HG02571 (cell line): Measurements from ENCODE around the gene ACO2.
A peak's percentile ranks its signal among the peaks of the same experiment; 100 is the strongest.
"Not testable (repeated sequence)": the region's sequence is repeated elsewhere in the genome, so short reads cannot be mapped to it uniquely, and the experiment has no call there.

Experiments used
- ATAC-seq: cut with Tn5 transposase; IDR thresholded peaks from one replicate; pipeline ENCODE4 v1.9.1; 2021; ENCODE audit warnings: mild to moderate bottlenecking, moderate library complexity; ENCODE audit not compliant: unreplicated experiment

ACO2 gene

DNA sequence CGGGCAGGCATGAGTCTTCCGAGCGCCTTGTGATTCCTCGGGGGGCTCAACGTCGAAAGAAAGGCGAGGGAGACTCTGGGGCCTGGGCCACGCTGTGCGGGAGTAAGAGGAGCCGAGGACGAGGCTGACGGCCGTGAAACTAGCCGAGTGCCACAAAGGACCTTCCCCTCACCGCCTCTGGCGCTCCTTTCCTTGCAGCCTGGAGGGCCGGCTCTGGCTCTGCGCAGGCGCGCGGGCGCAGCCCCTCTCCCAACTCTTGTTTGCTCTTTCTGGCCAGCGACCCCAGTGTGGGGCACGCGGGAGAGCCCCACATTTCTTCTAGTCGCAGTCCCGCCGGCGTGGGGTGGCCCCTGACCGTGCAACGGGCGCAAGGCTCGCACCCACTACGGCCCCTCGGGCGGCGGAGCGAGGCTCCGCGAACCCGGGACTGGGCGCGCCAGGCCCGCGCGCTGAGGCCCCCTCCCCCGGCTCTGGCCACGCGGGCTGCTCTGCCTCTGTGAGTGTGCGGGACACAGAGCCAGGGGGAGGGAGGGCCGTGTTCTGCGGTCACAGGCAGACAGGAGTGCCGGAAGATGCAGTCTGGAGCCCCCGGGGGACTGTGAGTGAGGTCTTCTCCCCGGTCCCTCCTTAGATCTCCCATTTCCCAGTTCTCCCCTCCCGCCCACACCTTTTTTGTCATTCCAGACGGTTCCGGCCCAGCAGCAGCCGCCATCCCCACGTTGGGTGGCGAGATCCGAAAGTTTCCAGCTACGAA lies 21.3 kb upstream of the ACO2 start:
- no peak for ATAC-seq

DNA sequence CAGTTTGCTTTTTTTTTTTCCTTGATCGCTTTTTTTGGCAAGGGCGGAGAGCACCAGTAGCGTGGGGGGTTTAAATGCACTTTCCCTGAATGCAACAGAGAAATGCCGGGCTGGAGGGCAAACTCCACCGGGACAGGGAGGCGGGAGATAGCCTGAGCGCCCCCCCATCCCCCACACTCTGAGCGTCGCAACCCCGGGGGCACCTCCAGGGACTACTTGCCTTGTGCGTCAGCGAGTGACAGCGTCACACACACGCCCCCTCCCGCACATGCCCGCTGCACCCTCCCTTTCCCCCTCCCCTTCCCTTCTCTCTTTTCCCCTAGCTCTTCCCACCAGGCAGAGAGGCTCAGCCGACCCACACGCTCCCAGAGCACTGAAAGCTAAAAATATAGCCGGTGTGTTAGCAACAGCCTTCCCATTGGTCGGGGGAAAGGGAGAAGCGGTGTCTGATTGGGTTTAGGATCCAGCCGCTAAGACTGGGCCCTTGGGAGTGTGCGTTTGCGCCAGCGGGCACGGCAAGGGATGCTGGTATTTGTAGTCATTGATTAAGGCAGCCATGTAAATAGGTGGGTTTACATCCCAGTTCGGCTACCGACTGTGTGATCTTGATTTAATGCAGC lies 20.6 kb upstream of the ACO2 start:
- ATAC-seq: peak; percentile 37

DNA sequence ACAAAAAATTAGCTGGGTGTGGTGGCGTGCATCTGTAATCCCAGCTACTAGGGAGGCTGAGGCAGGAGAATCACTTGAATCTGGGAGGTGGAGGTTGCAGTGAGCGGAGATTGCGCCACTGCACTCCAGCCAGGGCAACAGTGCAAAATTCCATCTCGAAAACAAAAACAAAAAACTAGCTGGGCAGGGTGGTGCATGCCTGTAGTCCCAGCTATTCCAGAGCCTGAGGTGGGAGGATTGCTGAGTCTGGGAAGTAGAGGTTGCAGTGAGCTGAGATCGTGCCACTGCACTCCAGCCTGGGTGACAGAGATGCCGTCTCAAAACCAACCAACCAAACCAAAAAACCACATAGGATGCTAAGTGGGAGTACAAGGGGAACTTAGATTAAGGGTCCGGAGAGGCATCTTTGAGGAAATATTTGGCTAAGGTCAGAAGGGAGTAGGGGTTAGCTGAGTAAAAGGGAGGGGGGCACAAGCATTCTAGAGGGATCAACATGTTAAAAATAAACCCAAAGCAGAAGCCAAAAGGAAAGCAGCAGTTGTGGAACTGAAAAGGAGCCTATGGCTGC lies 10.7 kb upstream of the ACO2 start:
- ATAC-seq: no peak

DNA sequence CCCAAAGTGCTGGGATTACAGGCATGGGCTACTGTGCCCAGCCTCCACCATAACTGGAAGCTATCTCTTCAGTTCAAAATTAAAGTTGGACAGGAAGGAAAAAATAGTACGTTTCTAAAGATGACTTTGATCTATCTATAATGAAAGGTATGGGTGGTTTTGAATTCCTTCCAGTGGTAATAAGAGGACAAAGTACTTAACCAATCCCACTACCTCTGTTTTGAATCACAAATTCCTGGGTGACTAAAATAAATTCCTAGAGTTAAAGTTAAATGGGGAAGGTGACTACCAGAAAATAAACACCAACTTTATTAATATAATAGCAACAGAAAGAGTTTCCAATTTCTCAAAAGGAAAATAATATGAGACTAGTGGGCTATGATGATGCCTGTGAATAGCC lies 9.5 kb upstream of the ACO2 start:
- no peak for ATAC-seq

DNA sequence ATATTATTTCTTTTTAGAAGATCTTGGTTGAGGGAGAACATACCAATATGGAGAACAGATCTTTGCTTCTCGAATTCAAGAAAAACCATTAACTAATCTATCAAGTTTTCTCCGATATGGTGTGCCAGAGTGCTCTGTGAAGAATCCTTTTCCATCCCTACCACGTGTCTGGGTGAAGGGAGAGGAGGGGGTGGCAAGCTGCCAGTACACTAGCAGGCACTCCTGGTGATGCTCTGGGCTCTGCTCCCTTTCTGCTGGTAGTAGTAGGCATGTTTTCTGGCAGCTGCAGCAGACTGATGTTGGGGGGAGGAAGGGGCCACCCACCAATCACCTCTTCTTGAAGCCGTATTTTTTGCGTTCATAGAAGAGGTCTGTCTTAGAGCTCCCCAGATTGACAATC lies 8.8 kb upstream of the ACO2 start:
- not testable (repeated sequence) for ATAC-seq

DNA sequence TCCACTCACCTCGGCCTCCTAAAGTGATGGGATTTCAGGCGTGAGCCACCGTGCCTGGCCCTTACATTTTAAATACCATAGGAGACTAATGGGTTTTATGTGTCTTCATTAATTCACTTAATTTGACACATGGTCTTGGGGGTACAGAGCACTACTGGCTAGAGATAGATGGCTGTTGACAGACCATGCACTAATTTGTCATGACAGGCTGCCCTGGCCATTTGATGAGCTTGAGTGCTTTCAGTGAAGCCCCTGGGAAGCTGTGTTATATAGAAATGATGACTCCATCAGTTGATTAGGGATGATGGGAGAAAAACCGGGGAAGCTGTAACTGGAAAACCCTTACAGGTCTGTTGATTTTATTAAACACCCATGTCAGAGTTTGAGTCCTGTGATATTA lies 7.0 kb upstream of the ACO2 start:
- ATAC-seq: no peak

DNA sequence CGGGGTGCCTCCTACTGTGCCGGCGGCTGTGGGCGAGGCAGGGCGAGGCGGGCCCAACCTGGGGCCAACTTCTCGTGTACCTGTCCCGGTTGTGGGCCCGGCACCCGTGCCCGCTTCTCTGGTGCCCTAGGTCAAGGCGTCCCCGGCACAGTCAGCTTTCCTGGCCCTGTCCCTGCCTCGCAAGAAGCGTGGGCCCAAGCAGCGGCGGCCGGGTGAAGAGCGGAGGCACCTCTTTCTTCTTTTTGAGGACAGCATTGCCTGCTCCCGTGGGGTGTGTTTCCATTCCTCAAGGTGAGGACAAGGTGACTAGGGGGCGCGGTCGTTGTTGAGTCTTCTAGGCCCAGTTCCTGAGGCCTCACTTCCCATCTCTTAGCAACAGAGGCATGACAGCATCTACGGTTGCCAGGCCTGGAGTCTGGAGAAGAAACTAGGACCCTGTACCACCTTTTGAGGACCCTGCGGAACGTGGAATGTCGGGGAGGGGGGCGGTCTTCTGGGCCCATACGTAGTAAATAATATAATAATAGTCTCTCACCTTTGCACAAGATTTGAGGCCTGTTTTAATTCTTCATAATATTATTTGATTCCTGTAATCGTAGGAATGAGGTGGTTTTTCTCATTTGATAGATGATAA lies 418 bp downstream of the ACO2 start:
- peak; percentile 22 for ATAC-seq

DNA sequence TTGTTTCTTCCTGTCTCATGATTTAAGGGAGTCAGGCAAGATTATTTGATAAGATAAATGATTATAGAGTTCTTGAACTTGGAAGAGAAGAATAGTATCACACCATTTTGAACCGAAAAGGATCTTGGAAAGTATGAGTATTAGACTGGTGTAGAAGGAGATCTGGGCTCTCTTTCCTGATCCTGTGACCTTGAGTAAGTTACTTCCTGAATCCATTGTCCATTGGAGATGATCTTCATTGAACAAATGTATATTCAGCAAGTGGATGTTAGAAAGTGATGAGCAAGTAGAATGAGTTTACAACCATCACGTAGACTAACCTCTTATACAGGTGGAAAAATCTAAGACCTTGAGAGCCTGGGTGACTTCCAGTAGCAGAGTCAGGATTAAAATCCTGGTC lies 2.0 kb downstream of the ACO2 start:
- ATAC-seq: no peak

DNA sequence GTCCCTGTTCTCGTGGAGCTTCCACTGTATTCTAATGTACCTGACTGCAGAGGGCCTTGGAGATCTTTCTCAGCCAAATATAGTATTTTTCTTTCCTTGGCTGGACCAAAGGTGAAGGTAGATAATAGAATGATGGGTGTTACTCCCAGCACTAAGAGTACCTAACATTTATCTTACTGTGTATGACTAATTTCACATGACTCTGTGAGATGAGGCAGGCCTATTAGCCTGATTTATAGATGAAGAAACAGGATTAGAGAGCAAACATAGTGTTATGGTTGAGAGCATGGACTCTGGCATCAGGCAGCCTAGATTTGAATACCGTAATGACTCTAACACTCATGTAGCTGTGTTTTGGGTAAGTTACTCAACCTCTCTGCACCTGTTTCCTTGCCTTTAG lies 2.7 kb downstream of the ACO2 start:
- ATAC-seq: no peak

DNA sequence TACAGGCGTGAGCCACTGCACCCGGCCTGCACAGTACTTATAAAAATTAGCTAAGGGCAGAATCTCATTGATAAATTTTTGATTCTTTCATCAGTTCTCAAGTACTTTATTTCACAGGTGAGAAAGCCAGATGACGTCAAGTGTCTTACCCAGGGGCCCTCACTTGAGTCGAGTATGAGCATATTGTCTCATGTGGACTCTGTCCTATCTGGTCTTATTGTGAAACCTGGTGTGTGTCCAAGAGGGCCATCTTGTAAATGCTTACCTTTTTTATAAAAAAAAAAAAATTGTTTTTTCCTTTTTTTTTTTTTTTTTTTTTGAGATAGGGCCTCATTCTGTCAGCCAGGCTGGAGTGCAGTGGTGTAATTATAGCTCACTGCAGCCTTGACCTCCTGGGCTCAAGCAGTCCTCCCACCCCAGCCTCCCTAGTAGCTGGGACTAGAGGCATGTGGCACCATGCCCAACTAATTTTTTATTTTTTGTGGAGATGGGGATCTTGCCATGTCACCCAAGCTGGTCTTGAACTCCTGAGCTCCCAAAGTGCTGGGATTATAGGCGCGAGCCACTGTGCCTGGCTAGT lies 6.0 kb downstream of the ACO2 start:
- no peak for ATAC-seq

DNA sequence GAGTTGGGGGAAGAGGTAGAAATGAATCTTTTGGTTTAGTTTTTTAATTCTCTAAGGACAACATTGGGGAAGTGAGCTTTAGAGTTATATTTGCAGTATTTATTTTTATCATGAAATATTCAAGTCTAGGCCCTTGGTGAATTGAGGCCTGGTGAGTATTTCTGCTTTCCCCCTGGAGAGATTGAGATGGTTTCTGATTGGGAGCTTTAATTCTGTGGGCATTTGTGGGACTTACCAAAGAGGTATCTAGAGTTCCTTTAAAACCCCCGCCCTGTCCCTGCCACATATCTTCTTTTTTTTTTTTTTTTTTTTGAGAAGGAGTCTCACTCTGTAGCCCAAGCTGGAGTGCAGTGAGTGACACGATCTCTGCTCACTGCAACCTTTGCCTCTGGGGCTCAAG lies 9.6 kb downstream of the ACO2 start:
- no peak for ATAC-seq

DNA sequence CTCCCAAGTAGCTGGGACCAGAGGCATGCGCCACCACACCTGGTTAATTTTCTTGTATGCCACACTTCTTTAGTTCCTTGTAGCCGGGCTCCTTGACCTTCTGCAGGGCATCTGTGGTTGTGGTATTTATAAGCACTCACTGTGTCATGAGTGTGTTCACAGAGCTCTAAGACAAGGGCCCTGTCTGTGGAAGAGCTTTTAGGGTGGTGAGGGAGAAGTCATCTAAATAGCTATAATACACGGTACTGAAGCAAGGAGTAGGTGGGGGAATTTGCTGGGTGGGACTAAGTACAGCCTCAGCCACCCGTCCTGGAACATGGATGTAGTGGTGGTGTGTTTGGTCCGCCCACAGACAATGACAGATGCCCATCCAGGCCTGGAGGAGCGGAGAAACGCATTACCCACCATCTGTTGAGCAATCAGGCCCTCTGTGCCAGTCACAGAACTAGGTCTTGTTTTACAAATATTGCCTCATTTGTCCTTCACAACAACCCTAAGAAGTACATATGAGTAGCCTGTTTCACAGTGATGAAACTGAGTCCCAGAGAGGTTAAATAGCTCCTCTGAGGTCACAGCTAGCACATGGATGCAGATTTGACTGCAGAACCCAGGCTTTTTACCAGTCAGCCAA lies 10.1 kb downstream of the ACO2 start:
- ATAC-seq: no peak

DNA sequence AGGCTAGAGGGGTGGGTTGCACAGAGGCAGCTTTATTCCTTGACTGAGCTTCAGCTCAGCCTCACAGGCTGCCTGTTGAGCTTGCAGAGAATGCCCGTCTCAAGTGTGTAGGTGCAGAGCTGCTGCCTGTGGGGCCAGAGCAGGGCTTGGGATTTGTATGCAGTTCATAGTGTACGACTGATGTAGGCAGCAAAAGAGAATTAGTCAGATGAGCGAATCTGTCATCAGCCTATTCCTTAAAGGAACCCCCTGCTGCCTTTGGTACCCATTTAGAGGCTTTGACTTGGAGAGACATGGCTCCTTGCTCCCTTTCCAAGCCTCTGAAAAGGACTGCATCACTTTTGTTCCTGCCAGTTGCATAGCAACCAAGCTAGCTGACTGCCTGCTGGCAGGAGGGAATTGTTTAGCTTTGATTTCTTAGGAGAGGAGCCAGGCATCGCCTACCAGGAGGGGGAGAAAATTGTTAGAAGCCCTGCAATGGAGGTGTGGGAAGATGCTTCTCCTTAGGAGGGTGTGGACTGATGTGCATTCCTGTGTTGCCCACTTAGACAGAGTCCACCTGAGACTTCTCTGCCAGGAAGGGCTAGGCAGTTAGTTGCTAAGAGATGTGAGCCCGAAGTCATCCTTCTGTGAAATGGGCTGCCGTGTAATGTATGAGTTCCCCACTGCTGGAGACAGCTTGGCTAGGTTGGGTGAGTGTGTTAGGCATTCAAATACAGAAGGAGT lies 10.9 kb downstream of the ACO2 start:
- no peak for ATAC-seq

DNA sequence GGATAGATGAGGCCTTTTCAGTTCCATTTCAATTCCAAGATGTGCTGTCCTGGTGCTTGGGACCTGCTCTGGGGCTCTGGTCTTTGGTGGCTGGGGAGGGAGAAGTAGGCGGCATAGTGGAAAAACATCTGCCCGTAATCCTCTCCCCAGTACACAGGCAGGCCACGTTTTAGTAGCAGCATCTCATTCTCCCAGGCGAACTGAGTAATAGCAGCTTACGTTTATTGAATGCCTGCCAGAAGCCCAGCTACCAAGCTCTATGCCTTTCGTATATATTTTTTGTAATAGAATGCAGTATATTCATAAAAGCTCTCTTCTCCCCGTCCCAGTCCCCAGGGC lies 11.4 kb downstream of the ACO2 start:
- no peak for ATAC-seq

DNA sequence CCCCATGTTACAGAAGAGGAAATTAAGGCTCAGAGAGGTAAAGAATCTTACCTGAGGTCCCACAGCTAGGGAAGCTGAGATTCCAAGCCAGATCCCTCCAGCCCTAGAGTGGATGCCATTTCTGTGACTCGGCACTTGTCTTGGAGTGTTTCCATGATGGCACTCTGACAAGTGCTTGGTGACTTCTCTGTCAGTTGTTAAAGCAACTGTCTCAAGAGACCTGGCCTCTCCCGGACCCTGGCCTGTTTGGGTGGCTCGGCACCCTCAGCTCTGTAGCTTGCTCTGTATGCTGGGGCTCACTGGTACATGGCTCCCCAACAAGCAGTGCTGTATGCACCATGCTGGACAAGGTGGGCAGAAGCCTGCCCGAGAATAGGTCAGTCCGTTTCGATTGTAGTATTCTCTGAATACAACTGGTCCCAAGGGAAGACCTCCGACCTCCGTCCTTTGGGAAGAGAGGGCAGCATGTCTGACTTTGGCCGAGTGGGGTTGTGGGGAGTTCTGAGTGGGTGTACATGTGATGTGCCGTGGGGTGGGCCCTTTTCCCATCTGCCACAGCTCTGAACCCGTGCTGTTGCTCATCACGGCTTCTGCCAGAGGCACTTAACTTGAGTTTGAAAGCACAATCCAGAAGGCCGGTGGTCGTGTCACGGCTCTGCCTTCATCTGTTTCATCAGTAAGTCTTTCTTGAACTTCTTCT lies 12.4 kb downstream of the ACO2 start:
- no peak for ATAC-seq

DNA sequence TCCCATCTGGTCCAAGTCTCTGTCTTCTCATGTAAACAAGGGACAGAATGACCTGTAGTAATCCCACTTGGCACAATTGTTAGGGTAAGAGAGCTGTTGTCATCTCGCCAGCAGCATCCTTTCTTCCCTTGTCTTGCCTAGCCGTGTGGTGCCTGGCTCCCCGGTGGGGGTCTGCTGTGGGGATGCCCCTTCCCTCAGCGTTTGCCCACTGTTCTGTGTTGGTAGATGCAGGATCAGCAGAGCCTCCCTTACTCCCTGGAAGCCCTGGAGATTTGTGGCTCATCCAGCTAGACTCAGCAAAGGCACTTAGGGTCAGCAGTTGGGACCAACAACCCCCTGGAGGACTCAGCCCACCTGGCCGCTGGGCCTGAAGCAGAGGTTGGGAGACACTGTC lies 13.0 kb downstream of the ACO2 start:
- ATAC-seq: no peak

DNA sequence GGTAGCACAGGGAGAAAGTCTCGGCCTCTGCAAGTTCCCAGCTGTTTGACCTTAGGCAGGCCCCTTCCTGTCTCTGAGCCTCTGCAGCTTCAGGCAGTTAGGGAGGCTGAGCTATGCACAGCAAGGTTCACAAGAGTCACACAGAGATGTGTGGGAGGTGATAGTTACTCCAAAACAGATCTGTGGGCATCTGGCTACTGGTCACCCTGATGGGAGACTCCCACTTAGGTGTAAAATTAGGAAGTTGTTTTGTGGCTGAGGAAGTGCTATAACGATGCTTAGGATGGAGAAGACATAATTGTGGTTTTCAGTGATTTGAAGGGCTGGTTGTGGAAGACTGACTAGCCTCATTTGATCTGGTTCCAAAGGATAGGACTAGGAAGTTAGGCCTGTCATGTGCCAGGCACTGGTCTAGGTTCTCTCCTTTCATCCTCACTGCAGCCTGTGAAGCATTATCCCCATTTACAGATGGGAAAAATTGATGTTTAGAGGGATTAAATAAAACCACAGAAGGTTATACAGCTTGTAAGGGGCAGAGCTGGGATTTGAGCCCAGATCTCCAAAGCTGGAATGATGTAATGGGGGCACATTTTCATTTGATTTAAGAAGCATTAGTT lies 13.5 kb downstream of the ACO2 start:
- no peak for ATAC-seq

DNA sequence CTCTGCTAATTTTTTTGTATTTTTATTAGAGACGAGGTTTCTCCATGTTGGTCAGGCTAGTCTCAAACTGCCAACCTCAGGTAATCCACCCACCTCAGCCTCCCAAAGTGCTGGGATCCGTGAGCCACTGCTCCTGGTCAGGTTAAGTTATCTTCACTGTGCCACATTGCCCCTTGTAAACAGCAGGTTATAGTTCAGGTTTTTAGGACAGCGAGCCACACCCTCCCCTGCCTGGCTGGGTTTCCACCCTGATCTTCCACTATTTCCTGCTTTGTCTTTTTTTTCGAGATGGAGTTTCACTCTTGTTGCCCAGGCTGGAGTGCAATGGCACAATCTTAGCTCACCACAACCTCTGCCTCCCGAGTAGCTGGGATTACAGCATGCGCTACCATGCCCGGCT lies 16.1 kb downstream of the ACO2 start:
- no peak for ATAC-seq

DNA sequence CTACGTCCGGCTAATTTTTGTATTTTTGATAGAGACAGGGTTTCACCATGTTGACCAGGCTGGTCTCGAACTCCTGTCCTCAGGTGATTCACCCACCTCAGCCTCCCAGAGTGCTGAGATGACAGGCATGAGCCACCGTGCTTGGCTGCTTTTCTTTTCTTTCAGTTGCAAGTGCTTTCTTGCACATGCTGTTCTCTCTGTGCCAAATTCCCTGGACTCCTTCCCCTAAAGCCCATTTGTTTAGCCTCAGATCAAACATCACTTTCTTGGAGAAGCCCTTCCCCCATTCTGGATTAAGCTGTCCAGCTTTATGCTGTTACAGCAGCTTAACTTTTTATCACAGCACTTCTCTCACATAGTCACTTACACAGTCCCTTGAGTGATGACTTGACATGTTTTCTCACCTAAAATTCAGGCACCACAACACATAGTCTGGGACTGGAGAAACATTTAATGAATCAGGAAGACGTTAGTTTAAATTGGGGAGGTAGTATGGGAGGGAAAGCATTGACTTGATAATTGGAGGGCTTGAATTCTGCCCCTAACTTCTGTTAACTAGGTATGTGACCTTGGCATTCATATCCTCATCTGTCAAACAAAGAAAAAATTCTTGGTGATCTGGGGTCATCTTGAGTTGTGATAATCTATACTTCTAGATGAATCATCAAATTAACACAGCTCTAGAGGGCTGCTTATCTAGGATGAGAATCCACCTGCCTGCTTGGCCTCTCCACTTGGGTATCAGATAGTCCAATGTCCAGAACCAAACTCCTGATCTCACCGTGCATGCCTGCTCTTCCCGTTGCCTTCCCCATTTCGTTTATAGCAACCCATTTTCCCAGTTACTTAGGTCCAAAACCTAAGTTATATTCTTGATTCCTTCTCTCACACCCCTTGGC lies 18.4 kb downstream of the ACO2 start:
- ATAC-seq: no peak
